DMS53 treated with DMSO at 0.1 percent for 48 hours (cell line): Measurements from ENCODE around the gene SETD5.

ENCODE experiments used
- DNase-seq: peaks from one replicate; lab custom pipeline; 2025; ENCODE audit not compliant: unreplicated experiment; lab: John Stamatoyannopoulos, UW

The SETD5 gene

DNA sequence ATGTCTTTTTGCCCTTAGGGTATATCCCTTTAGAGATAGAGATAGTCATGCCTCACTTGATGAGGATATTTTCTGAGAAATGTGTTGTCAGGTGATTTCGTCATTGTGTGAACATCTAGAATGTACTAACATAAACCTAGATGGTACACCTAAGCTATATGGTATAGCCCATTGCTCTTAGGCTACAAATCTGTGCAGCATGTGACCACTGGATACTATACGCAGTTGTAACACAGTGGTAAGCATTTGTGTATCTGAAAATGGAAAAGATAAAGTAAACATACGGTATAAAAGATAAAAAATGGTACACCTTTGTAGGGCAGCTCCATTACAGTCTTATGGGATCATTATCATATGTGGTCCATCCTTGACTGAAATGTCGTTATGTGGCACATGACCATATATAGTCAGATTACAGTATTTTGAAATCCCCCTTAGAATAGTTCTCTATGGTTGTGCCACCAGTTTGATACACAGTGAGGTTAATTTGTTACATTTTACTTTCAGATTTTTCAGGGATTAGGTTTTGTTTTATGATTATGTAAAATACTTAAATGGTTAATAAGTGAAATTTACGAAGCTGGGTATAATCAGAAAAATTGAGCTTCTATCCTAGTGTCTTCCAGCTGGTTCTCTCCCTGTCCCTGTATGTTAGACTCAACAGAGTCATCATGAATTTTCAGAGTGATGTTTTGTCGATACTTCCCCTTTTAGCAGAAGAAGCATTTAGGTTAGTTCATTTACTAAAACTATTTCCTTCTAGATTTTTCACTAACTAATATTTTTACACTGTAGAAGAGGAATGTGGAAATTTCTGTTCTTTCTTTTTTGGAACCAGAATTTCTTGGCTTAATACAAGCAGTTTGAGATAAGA lies 12.8 kb downstream of the SETD5 start:
- no peak for DNase-seq

DNA sequence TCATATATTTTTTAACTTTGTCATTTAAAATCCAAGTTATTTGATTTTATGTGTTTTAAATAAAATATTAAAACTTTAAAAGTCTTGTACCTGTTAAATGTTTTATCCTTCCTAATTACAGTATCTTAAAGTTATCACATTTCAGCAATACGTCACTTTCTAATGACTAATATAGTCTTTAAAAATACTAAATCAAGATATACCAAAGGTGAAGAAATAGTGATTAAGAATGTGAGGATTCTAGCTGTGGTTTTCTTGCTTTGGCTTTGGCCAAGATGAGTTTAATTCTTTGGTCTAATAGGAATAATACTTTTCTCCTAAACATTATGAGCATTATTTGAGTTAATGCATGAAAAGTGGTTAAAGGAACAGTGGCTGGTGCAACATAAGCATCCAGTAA lies 13.9 kb downstream of the SETD5 start:
- no peak for DNase-seq

DNA sequence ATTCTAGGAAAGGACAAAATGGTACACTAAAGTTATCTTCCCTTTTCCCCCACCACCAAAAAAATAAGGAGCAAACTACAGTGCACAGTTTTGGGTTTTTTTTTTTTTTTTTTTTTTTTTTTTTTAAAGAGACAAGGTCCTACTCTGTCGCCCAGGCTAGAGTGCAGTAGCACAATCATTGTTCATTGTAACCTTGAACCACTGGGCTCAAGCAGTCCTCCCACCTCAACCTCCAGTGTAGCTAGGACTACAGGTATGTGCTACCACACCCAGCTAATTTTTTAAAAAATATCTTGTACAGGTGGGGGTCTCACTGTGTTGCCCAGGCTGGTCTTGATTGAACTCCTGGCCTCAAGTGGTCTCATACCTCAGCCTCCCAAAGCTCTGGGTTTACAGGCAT lies 14.9 kb downstream of the SETD5 start:
- DNase-seq, result no peak

DNA sequence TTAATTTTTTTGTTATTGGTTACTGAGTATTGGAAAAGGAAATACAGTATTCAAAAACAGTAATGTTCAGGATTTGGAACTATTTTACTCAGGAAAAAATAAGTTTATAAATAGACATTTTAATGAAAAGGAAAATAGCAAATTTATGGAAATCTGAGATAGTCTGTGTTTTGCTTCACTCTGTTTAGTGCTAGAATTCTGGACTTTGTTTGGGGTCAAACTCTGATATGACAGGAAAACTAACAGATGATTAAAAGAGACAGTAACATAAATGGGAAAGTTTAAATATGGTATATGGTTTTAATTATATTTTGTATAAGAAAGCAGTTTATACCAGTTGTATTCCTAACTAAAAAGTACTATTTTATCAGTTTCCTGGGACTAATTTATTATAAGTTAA lies 17.4 kb downstream of the SETD5 start:
- DNase-seq, result no peak

DNA sequence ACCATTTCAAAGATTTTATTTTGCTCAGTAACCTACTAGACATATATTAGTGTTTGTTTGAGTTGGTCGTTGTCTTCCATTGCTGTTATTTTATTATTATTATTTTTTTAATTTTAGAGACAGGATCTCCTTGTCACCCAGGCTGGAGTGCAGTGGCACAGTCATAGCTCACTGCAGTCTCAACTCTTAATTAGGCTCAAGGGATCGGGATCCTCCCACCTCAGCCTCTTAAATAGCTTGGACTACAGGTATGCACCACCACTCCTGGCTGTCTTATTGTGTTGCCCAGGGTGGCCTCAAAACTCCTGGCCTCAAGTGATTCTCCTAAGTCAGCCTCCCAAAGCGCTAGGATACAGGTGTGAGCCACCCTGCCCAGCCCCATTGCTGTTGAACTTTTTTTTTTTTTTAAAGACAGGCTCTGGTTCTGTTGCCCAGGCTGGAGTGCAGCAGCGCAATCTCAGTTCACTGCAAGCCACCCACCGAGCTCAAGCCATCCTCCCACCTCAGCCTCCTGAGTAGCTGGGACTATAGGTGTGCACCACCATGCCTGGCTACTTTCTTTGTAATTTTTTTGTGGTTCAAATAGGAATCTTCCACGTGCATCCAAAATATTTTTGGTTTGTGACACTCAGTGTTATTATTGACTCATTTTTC lies 18.2 kb downstream of the SETD5 start:
- no peak for DNase-seq

DNA sequence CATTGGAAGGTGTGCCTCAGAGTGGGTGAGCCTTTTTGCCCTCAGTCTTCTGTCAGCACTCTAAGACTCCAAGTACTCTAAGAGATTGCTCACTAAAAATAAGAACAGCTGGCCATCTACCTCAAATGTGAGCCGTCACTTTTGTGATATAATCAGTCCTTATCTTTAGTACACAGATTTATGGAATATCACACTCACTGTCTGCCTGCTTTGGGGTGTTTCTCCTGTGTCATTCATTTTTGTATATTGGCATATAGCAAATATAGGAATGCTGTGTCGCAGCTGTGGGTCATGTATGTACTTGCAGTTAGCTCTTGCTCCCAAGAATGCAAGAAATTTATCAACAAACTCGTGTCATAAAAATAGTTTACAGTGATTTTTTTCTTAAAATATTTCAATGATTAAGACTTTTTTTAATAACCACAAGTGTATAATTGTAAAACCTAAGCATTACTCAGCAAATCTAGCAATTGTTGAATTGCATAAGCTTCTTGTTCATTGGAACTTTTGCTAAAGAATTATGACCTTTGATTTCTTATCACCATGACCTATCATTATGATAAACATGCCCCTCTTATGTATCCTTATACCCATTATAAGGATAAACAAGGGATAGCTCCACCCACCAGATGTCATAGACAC lies 18.8 kb downstream of the SETD5 start:
- DNase-seq, result no peak

DNA sequence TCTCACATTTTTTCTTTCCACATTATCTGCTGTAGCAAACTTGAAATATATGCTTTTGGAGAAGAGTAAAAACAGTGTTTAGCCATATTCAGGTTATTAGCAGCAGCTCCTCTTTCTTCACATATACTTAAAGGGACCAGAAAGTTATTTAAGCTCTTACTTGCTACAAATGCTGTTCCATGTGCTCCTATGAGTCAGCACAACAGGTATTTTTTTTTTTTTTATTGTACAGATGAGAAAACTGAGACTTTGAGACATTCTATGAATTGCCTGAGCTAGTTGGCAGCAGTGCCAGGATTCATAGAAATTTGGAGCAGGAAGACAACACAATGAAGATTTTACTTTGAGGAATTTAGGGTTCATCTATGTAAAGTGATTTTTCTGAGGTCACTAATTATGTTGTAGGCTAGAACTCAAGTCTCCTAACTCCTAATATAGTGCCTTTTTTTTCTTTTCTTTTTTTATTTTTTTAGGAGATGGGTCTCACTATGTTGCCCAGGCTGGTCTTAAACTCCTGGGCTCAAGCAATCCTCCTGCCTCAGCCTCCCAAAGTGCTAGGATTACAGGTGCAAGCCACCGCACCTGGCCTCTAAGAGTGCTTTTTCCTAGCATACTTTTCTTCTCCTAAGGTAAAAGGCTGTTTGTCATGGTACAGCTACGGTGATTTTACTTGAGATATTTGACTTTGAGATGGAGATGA lies 23.6 kb downstream of the SETD5 start:
- no peak for DNase-seq

DNA sequence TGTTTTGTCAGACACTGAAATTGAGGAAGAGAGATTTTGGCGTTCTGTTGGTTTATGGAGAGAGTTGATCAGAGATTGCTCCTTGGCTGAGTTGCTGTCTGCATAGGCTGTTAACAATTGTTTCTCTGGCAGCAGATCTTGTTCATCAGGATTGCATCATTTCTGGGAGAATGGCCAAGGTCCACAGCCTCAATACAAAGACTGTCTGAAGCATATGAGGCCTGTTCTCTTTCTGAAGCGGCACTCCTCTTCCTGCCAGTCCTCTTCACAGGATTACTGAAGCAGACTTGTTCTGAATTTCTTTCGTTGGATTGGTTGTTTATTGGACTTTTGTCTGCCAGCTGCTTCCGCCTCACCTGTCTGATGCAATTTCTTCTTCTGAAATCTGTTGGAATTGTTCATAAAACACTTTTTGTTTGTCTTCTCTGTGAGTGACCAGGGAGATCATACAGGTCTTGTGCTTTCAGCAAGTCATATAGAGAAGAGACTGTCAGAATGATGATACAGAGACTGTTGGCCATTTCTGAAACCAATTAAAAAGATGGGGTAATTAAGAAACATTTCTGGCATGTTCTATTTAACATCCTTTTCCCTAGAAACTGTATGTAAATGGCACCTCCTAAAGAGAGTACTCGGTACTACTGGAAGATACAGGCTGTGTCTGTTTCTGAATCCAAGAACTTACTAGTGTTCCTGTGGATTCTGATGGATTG lies 25.5 kb downstream of the SETD5 start:
- peak; percentile 79 for DNase-seq

DNA sequence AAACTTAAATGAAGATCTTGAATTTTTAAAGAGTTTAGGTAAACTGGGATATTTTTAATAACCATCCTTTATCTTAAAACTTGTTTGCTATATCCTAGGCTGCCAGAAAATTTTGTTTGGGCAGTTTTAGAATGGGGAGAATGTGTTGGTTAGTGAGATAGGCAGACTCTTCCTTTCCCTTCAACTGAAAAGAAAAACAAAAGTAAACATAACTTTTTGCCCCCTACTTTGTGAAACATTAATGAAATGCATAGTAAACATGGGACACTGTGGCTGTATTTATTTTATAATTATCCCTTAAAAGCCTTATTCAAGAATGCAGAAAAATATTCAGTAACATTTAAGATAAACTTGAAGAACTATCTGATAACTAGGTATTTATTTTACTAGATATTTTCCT lies 31.0 kb downstream of the SETD5 start:
- DNase-seq, result no peak

DNA sequence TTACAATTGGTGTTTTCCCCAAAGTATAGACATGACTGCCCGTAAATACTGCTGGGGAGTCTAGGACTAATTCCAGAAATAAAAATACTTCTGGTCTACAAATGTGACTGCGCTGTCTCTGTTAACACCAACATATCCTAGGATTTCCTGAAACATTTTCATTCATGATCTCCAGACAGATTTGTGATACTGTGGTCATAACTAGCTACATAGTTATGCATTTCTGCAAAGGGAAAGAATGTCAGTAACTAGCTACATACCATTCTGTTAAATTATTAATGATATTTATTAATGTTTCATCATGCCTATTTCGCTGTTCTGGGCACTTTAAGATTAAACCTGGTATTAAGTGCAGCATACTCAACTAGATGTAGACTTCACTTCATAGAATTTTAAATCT lies 33.3 kb downstream of the SETD5 start:
- no peak for DNase-seq

DNA sequence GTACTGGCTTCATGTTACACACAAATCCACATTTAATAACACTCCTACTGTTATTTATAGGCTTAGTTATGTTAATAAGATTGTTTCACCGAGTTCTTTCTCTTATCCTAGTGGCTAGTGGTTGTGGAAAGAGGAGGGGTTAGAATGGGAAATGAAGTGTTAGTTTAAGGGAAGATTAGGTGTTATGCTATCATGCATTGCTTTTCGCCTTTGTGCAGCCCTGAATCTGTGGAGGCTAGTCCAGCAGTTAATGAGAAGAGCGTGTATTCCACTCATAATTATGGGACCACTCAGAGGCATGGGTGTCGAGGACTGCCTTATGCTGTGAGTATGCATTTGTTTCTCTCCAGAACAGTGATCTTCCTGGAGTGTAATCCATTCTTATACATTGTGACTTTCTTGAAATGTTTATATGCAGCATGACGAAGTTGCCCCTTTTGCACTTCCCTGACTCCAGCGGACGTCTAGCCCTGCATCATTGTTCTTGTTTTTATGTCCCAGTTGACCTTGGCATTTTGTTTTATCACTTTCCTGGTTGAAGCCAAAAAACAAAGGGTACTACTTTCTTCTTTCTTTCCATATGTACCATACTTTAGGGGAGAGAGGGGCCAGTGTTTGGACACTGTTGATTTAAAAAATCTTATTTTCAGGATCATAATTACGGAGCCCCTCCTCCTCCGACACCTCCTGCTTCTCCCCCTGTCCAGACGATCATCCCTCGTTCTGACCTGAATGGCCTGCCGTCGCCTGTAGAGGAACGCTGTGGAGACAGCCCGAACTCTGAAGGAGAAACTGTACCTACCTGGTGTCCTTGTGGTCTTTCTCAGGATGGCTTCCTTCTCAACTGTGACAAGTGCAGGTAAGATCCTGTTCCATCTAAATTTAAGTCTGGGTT lies 36.5 kb downstream of the SETD5 start:
- no peak for DNase-seq

DNA sequence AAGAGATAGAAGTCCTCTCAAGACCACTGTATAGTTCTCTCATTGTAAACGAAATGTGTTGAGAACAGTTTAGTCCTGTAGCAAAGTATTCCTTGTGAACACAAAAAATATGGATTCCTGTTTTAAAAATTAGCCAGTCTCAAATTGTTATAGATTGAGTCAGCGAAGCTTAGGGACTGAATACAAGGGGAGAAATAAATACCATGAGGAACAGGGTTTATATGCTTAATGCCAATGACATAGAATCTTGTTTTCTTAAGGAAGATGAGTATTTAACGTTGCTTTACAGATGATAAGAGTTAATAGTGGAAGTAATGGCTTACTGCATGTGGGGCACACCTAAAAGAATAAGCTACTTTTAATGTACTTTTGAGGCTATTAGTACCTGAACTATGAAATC lies 37.9 kb downstream of the SETD5 start:
- no peak for DNase-seq

DNA sequence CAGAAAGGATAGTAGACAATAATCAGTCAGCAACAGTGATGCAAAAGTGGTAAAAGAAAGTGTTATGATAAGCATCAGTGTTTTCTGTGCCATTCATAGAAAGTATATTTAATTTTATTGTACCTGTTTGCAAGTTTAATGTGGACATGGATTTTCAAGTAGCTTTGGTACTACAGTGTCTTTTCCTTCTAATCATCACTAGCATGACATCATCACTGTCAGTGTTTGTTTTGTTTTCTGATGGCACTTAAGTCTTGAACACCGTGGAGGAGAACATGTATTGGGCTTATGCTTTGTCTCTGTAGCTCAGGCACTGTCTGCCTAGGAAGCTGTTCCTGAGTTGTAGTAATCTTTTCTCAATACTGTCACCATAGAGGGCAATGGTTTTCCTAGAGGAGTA lies 41.9 kb downstream of the SETD5 start:
- DNase-seq, result peak; percentile 45

DNA sequence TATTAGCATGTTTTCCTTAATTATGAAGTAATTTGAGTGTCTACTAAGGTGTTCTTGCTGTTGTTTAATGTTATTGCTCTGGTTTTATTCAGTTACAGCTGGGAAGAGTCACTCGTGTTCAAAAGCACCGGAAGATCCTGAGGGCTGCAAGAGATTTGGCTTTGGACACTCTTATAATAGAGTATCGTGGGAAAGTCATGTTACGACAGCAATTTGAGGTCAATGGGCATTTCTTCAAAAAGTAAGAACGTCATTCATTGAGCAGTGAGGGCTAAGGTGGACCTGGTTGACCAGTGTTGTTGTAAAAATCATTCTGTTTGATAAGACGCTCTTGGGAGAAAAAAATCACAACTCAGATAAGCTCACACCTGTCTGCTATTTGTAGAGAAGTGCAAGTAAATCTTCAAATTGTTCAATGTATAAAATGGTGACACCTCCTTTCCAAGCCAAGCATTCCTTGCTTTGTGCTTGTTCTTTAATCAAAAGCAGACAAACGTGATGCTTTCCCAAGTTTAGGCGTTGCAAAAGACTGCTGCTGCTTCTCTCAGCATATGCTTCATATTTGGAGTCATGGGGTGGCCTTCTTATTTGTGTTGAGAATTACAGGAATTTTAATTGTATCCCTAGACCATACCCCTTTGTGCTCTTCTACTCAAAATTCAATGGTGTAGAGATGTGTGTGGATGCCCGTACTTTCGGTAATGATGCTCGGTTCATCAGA lies 44.2 kb downstream of the SETD5 start:
- no peak for DNase-seq

DNA sequence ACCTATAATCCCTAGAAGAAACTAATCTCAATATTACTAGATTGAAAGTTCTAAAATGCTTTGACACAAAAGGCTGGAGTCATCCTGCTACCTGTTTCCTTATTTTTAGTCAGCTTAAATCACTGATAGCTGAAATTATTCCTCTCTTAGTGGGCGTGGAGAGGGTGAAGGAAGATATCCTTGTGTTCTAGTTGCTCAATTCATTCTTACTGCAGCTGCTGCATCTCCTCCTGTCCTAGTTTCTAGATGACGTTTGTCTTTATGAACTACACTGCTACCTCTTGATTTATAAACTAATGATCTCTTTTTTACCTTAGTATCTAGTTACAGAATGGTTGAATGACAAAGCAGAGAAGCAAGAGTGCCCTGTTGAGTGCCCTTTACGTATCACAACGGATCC lies 50.7 kb downstream of the SETD5 start:
- DNase-seq, result no peak

DNA sequence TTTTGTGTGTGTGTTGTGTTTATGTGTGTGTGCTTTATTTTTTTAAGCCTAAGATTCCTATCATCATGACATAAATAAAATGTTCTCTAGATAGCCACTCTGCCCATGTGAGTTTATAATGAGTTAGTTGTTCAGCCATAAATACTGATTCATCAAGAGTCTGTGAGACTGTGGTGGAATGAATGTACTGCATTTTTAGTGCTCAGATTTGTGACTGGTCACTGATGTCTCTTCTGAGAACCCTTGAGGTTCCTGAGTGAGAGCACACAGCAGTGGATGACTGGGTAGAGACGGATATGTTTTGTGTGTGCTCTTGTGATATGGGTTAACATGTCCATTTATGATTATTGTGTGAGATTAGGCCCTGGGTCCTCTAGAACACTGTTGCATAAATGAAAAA lies 51.2 kb downstream of the SETD5 start:
- DNase-seq, result no peak

DNA sequence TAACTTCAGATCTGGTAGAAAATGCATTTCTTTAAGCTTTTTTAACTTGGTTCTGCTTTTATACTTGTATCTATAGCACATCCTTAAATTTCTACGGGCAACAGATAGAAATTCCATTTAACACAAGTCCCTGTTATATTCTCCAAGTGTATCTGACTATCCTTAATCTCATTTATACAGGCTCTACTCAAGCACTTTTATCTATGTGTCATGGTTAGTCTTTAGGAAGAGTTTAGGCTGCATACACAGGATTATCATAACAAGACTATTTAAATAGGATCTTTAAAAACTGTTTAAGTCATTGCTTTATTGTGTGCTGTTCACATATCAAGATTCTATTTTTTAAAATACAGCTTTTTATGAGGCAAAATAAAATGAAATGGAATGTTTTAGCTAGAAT lies 52.7 kb downstream of the SETD5 start:
- DNase-seq, result no peak

DNA sequence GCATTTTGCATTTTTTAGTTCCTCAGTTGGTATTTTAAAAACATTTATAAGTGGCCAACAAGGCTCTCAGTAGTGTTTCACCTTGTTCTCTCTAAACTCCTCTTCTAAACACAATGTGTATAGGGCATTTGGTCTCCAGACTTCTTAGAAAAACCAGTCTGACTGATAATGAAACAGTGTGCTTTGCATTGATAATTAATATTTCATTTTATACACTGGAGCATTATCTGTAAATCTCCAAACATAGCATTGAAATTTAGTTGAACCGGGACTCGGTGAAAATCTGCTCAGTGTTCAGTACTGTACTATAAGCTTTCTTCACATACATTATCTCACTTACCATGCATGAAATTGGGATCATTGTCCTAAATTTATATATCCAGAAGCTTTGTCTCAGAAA lies 53.6 kb downstream of the SETD5 start:
- DNase-seq, result no peak

DNA sequence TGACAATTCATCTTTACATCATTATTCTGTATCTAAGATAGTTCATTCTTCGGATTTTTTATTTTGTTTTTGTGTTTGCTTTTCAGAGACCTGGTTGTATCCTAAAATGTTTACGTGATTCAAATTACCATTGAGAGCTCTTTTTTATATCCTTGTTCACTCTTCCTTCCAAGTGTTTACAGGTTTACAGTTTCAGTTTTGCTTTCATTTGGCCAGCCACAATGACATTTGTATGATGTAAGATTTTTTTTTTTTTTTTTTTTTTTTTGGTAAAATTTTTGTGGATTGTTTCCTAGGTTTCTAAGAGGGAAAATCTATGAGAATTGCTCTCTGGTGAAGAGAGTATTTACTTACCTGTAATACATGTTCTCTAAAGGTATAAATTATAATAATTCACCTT lies 55.0 kb downstream of the SETD5 start:
- DNase-seq, result no peak
